ENCODE data around the gene TDRD7.

DNA sequence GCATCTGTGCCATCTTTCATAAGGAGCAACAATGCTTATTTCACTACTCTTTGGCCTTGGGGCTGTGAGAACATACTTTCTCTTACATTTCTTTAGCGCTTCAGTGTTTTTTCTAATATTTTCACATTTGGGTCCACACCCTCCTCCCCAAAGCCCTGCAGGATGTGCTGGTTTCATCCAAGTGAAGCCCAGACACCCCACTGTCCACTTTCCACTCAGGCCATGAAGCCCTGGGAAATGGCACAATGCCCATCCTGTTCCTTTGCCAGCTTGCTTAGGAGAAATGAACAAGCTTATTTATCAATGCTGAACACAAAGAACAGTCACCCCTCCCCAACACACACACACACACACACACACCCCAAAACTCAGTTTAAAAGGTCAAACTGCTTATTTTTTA is 72.2 kb downstream of the TDRD7 start:
- TF ChIP-seq CTCF (IDR thresholded peaks at IDR 0.05) (no peak), POLR2A (IDR thresholded peaks at IDR 0.05) (no peak), POLR2AphosphoS5 (IDR thresholded peaks at IDR 0.05) (no peak)

All from breast epithelium (tissue), 3 donors.